ENCODE measurements around the gene DNASE2B.

GRCh38 chr1:84402501-84402900 is 4.2 kb downstream of the DNASE2B start:
- TF ChIP-seq, protein P1, sequence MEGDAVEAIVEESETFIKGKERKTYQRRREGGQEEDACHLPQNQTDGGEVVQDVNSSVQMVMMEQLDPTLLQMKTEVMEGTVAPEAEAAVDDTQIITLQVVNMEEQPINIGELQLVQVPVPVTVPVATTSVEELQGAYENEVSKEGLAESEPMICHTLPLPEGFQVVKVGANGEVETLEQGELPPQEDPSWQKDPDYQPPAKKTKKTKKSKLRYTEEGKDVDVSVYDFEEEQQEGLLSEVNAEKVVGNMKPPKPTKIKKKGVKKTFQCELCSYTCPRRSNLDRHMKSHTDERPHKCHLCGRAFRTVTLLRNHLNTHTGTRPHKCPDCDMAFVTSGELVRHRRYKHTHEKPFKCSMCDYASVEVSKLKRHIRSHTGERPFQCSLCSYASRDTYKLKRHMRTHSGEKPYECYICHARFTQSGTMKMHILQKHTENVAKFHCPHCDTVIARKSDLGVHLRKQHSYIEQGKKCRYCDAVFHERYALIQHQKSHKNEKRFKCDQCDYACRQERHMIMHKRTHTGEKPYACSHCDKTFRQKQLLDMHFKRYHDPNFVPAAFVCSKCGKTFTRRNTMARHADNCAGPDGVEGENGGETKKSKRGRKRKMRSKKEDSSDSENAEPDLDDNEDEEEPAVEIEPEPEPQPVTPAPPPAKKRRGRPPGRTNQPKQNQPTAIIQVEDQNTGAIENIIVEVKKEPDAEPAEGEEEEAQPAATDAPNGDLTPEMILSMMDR (IDR thresholded peaks at IDR 0.05), result no peak
- no peak for TF ChIP-seq POLR2A (IDR thresholded peaks at IDR 0.05)

Data from adrenal gland (tissue), 5 donors.